HCT116 (cell line): ENCODE measurements around the gene CCDC63. TPM values are rescaled to one million over a fixed set of nuclear protein-coding genes. Genes with fewer than 3 reads are reported as not detected.

ENCODE experiments used
- ATAC-seq: fragments of 200-7000 bp; cut with Tn5 transposase; 2 replicates; pipeline ENCODE4 v1.9.1; 2020; ENCODE audit warnings: mild to moderate bottlenecking, moderate library complexity
- BruUV-seq: library from RNA; stranded (reverse); fragments of 400-500 nt; replicated peaks from 2 replicates; lab custom pipeline; 2021; lab: Mats Ljungman, UMichigan
- CTCF ChIA-PET: fragments of 300-600 bp; sonication (Branson Sonifier 250); formaldehyde crosslinking; loops from one replicate; lab custom pipeline; 2021; ENCODE audit warnings: antibody characterized with exemption; lab: Charles Lee
- POLR2A ChIA-PET: fragments of 300-600, 350-600 bp; sonication (Branson Sonifier 250); formaldehyde crosslinking; loops from one replicate; lab custom pipeline; 2021; ENCODE audit warnings: antibody characterized with exemption; lab: Charles Lee
- RAD21 ChIA-PET, 2 experiments: fragments of 300-600 bp; sonication (Branson Sonifier 250); formaldehyde crosslinking; loops; one replicate each; lab custom pipeline; 2023; ENCODE audit warnings: low total read pairs in 2 of 2; ENCODE audit not compliant: uncharacterized antibody in 2 of 2, unreplicated experiment in 2 of 2, low non-redundant PET in 1 of 2; lab: Charles Lee
- DNase-seq: peaks from one replicate; pipeline ENCODE4 v3.0.0-alpha.2; 2010; ENCODE audit warnings: low read depth, low spot score
- H2AFZ ChIP-seq: fragments of 200-600 bp; shearing (Covaris generic), sonication (generic); 2 replicates; pipeline ENCODE4 v1.6.1; 2017; ENCODE audit warnings: low read depth, mixed run types, mixed read lengths, antibody characterized with exemption, low read length; ENCODE audit not compliant: poor library complexity, severe bottlenecking
- H3K27ac ChIP-seq: 2 replicates; pipeline ENCODE4 v1.5.1; 2012; ENCODE audit warnings: low read depth, low read length
- H3K27me3 ChIP-seq: fragments of 200-600 bp; sonication (generic); 2 replicates; pipeline ENCODE4 v1.6.1; 2016; ENCODE audit warnings: mixed run types, low read length, mixed read lengths; ENCODE audit not compliant: insufficient read depth
- H3K36me3 ChIP-seq, 2 experiments: fragments of 200-500 bp in 1 of 2; fragments of 200-600 bp in 1 of 2; sonication (Bioruptor generic) in 1 of 2; sonication (generic) in 1 of 2; 2 replicates each; pipeline versions ENCODE4 v1.5.1 to v1.6.1; 2014 to 2016; ENCODE audit warnings: low read length in 2 of 2, inconsistent platforms in 1 of 2, mixed read lengths in 1 of 2, mixed run types in 1 of 2; ENCODE audit not compliant: insufficient read depth in 2 of 2, control insufficient read depth in 1 of 2
- H3K4me1 ChIP-seq, 2 experiments: fragments of 200-600 bp in 1 of 2; sonication (generic) in 1 of 2; 2 replicates each; pipeline versions ENCODE4 v1.5.1 to v1.6.1; 2012 to 2017; ENCODE audit warnings: low read length in 2 of 2, inconsistent platforms in 1 of 2, mild to moderate bottlenecking in 1 of 2, mixed read lengths in 1 of 2, mixed run types in 1 of 2, moderate library complexity in 1 of 2; ENCODE audit not compliant: insufficient read depth in 2 of 2, control insufficient read depth in 1 of 2
- H3K4me2 ChIP-seq: fragments of 200-600 bp; sonication (generic); 2 replicates; pipeline ENCODE4 v1.6.1; 2017; ENCODE audit warnings: mixed run types, low read length, mixed read lengths
- H3K4me3 ChIP-seq, 2 experiments: fragments of 200-600 bp in 1 of 2; sonication (generic) in 1 of 2; replicated peaks in 1 of 2; 2 replicates each; pipeline ENCODE4 v1.5.1; 2011 to 2016; ENCODE audit warnings: low read length in 2 of 2, control low read depth in 1 of 2, low read depth in 1 of 2, mild to moderate bottlenecking in 1 of 2, mixed read lengths in 1 of 2, mixed run types in 1 of 2
- H3K79me2 ChIP-seq: fragments of 200-600 bp; sonication (generic); 2 replicates; pipeline ENCODE4 v1.6.1; 2017; ENCODE audit warnings: mild to moderate bottlenecking, mixed run types, low read length, moderate library complexity, mixed read lengths; ENCODE audit not compliant: insufficient read depth
- H3K9ac ChIP-seq: fragments of 200-600 bp; sonication (generic); 2 replicates; pipeline ENCODE4 v1.6.1; 2016; ENCODE audit warnings: low read length, mixed read lengths
- H3K9me2 ChIP-seq: fragments of 200-600 bp; sonication (generic), shearing (Covaris generic); 2 replicates; pipeline ENCODE4 v1.6.1; 2017; ENCODE audit warnings: mixed run types, mild to moderate bottlenecking, moderate library complexity; ENCODE audit not compliant: insufficient read depth
- H3K9me3 ChIP-seq, 2 experiments: fragments of 200-500 bp in 1 of 2; fragments of 200-600 bp in 1 of 2; sonication (Bioruptor generic) in 1 of 2; sonication (generic) in 1 of 2; 2 replicates each; pipeline ENCODE4 v1.6.1; 2014 to 2017; ENCODE audit warnings: low read length in 2 of 2, mixed read lengths in 2 of 2, inconsistent platforms in 1 of 2, low read depth in 1 of 2, mild to moderate bottlenecking in 1 of 2, mixed run types in 1 of 2, moderate library complexity in 1 of 2; ENCODE audit not compliant: control insufficient read depth in 1 of 2, insufficient read depth in 1 of 2
- H4K20me1 ChIP-seq: fragments of 200-600 bp; sonication (generic), shearing (Covaris generic); 2 replicates; pipeline ENCODE4 v1.6.1; 2017; ENCODE audit warnings: mixed run types, mild to moderate bottlenecking, moderate library complexity; ENCODE audit not compliant: insufficient read depth
- CBX3 ChIP-seq: IDR thresholded peaks from 2 replicates; pipeline ENCODE4 v1.6.1; 2012; ENCODE audit warnings: low read depth
- ZBTB33 ChIP-seq: IDR thresholded peaks from 2 replicates; pipeline ENCODE4 v1.6.1; 2011; ENCODE audit warnings: mild to moderate bottlenecking, low read length, moderate library complexity; ENCODE audit not compliant: insufficient replicate concordance; ENCODE audit errors: extremely low read depth
- intact Hi-C: fragments of 100-400 bp; cut with micrococcal nuclease; formaldehyde crosslinking; loops from 2 replicates; pipeline ENCODE4 v1.10.0; 2022
- total RNA-seq: library from RNA; stranded (reverse); gene quantifications from one replicate; pipeline ENCODE4 v1.2.1, GENCODE V29; 2021; ENCODE audit not compliant: unreplicated experiment

The CCDC63 gene
- total RNA-seq, 1 experiment from 2014 or later = 0.47 TPM

- Histone ChIP-seq H3K4me1 (peaks cover 32 to 68% of the 10 kb centered on the region in 2 experiments), H3K27ac (peak overlapping the region; percentile 76)
- BruUV-seq = no TSS peak
These were observed 86.7 kb downstream of the CCDC63 start for GRCh38 chr12:110933326-110933974.

More at GRCh38 chr12:110933326-110933974, 86.7 kb downstream of the CCDC63 start:
- no peak for TF ChIP-seq CBX3
- no peak for TF ChIP-seq ZBTB33
- Histone ChIP-seq H3K79me2 (no peaks in the 10 kb centered on the region), H3K27me3 (no peaks in the 10 kb centered on the region), H3K4me2 (peak overlapping the region; percentile 67), H3K9ac (peak overlapping the region; percentile 44), H3K9me2 (no peaks in the 10 kb centered on the region), H3K4me3 (no peak overlapping the region), H2AFZ (peak overlapping the region; percentile 13), H4K20me1 (no peaks in the 10 kb centered on the region), H3K9me3 (no peaks in the 10 kb centered on the region), H3K36me3 (no peaks in the 10 kb centered on the region)
- DNase-seq (no peak), ATAC-seq (no peak)
- intact Hi-C loops = no loop called here
- ChIA-PET CTCF (no interaction called here), POLR2A (interaction anchor here (0.7 to 0.9 kb wide), 3 partner anchors 38 to 1710 kb away, joined by 3 read pairs; no protein-coding TSS in a partner anchor), RAD21 (no interaction called here)
